ENCODE results near the gene FAM227B. TPM values are rescaled to one million over a fixed set of nuclear protein-coding genes. Genes with fewer than 3 reads are reported as not detected.

FAM227B gene
- total RNA-seq, 1 experiment from 2014 or later, result 0.98 TPM

DNA sequence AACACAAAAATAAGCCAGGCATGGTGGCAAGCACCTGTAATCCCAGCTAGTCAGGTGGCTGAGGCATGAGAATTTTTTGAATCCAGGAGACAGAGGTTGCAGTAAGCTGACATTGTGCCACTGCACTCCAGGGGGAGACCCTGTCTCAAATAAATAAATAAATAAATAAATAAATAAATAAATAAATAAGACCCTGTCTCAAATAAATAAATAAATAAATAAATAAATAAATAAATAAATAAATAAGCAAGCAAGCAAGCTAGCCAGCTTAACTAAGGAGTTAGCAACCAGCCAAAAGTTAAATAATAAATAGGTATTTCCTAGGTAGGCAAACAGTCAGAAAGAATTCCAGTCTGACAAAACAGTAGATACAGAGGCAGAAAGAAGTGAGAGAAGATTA is 326.7 kb downstream of the FAM227B start:
- Histone ChIP-seq H2AFZ (ENCODE audit: low read length) (no peak overlapping the region), H3K36me3 (ENCODE audit: low read depth, low read length) (no peaks in the 10 kb centered on the region), H4K20me1 (ENCODE audit: low read length) (no peaks in the 10 kb centered on the region), H3K4me1 (ENCODE audit: insufficient read depth, low read length) (no peaks in the 10 kb centered on the region), H3F3A (ENCODE audit: low read length, unreplicated experiment) (no peaks in the 10 kb centered on the region), H3K9me3 (ENCODE audit: low read length) (no peaks in the 10 kb centered on the region), H3K9ac (ENCODE audit: low read length) (no peak overlapping the region), H3K27me3 (ENCODE audit: low read length) (no peaks in the 10 kb centered on the region), H3K9me2 (replicated peaks; ENCODE audit: low read length) (no peaks in the 10 kb centered on the region), H3K4me2 (ENCODE audit: low read length) (no peak overlapping the region), H3K4me3 (ENCODE audit: low read length) (no peak overlapping the region), H3K79me2 (ENCODE audit: low read length) (no peaks in the 10 kb centered on the region), H3K27ac (ENCODE audit: low read length) (no peak overlapping the region)
- ATAC-seq, result no peak
- intact Hi-C loops (cut with micrococcal nuclease), result no loop called here
- DNase-seq, result no peak
- TF ChIP-seq, protein P1, sequence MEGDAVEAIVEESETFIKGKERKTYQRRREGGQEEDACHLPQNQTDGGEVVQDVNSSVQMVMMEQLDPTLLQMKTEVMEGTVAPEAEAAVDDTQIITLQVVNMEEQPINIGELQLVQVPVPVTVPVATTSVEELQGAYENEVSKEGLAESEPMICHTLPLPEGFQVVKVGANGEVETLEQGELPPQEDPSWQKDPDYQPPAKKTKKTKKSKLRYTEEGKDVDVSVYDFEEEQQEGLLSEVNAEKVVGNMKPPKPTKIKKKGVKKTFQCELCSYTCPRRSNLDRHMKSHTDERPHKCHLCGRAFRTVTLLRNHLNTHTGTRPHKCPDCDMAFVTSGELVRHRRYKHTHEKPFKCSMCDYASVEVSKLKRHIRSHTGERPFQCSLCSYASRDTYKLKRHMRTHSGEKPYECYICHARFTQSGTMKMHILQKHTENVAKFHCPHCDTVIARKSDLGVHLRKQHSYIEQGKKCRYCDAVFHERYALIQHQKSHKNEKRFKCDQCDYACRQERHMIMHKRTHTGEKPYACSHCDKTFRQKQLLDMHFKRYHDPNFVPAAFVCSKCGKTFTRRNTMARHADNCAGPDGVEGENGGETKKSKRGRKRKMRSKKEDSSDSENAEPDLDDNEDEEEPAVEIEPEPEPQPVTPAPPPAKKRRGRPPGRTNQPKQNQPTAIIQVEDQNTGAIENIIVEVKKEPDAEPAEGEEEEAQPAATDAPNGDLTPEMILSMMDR (conservative IDR thresholded peaks at IDR 0.05; ENCODE audit: low read depth, low read length), result no peak
- TF ChIP-seq EZH2 (IDR thresholded peaks at IDR 0.05; ENCODE audit: low read length, unreplicated experiment) (no peak), EZH2phosphoT487 (IDR thresholded peaks at IDR 0.05; ENCODE audit: borderline replicate concordance, low read length) (no peak)
- POLR2A ChIA-PET (ENCODE audit: unreplicated experiment), result no interaction called here
- CTCF ChIA-PET, result no interaction called here
- no TSS peak for BruUV-seq (replicated peaks)

DNA sequence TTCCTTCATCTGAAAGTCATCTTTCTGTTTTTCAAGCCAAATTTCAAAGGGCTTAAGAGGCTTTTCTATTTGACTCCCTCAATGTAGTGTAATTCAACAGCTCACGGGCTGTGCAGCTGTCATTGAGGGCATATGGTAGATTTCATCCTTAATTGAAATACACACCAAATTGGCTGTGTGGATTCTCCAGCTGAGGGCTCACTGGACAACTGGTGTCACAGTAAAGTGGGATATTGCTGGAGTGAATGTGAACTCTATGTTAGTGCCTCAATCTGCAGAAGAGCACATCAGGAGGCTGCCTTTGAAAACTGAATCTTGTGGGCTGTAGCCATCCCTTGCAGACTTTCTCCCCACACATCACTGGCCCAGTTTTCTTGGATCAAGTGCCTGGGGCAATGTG is 330.4 kb downstream of the FAM227B start:
- intact Hi-C loops (cut with micrococcal nuclease), result no loop called here
- Histone ChIP-seq H3K27ac (ENCODE audit: low read length) (no peak overlapping the region), H4K20me1 (ENCODE audit: low read length) (no peaks in the 10 kb centered on the region), H3K4me1 (ENCODE audit: insufficient read depth, low read length) (peaks cover 10% of the 10 kb centered on the region; the same call in 1 of the 2 replicates), H3K4me3 (ENCODE audit: low read length) (no peak overlapping the region), H2AFZ (ENCODE audit: low read length) (no peak overlapping the region), H3K9ac (ENCODE audit: low read length) (no peak overlapping the region), H3K36me3 (ENCODE audit: low read depth, low read length) (no peaks in the 10 kb centered on the region), H3F3A (ENCODE audit: low read length, unreplicated experiment) (no peaks in the 10 kb centered on the region), H3K79me2 (ENCODE audit: low read length) (no peaks in the 10 kb centered on the region), H3K9me2 (replicated peaks; ENCODE audit: low read length) (no peaks in the 10 kb centered on the region), H3K27me3 (ENCODE audit: low read length) (no peaks in the 10 kb centered on the region), H3K4me2 (ENCODE audit: low read length) (no peak overlapping the region), H3K9me3 (ENCODE audit: low read length) (no peaks in the 10 kb centered on the region)
- ChIA-PET POLR2A (ENCODE audit: unreplicated experiment) (no interaction called here), CTCF (no interaction called here)
- TF ChIP-seq, protein P1 (conservative IDR thresholded peaks at IDR 0.05; ENCODE audit: low read depth, low read length), result no peak
- no peak for TF ChIP-seq EZH2phosphoT487 (IDR thresholded peaks at IDR 0.05; ENCODE audit: borderline replicate concordance, low read length)
- TF ChIP-seq EZH2 (IDR thresholded peaks at IDR 0.05; ENCODE audit: low read length, unreplicated experiment), result no peak
- DNase-seq (no peak), ATAC-seq (no peak)
- no TSS peak for BruUV-seq (replicated peaks)

DNA sequence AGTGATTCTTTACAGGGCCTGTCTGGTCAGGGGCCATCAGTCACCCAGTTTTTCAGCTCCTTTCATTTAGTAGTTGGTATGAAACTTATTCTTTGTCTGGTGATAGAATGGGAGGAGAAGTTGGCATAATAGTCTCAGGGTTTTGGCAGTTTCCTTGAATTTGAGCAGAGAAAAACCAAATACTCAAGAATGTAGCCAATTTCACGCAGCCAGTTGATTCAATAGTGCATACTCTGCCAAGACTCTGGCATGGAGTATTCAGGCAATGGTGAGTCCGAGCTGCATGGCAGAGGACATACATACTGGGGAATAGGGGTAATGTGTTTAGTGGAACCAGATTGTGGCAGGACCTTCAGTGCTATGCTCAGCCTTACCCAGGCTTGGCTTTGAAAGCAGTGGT is 332.2 kb downstream of the FAM227B start:
- BruUV-seq (replicated peaks), result no TSS peak

More for the DNA sequence above, 332.2 kb downstream of the FAM227B start:
- TF ChIP-seq, protein P1 (conservative IDR thresholded peaks at IDR 0.05; ENCODE audit: low read depth, low read length), result no peak
- no peak for TF ChIP-seq EZH2 (IDR thresholded peaks at IDR 0.05; ENCODE audit: low read length, unreplicated experiment)
- no peak for TF ChIP-seq EZH2phosphoT487 (IDR thresholded peaks at IDR 0.05; ENCODE audit: borderline replicate concordance, low read length)
- Histone ChIP-seq H3K9ac (ENCODE audit: low read length) (no peak overlapping the region), H3K36me3 (ENCODE audit: low read depth, low read length) (no peaks in the 10 kb centered on the region), H3F3A (ENCODE audit: low read length, unreplicated experiment) (no peaks in the 10 kb centered on the region), H3K4me1 (ENCODE audit: insufficient read depth, low read length) (peaks cover 10% of the 10 kb centered on the region; the same call in 1 of the 2 replicates), H3K27me3 (ENCODE audit: low read length) (no peaks in the 10 kb centered on the region), H3K9me2 (replicated peaks; ENCODE audit: low read length) (no peaks in the 10 kb centered on the region), H3K27ac (ENCODE audit: low read length) (no peak overlapping the region), H3K4me3 (ENCODE audit: low read length) (no peak overlapping the region), H4K20me1 (ENCODE audit: low read length) (no peaks in the 10 kb centered on the region), H3K4me2 (ENCODE audit: low read length) (no peak overlapping the region), H3K79me2 (ENCODE audit: low read length) (no peaks in the 10 kb centered on the region), H2AFZ (ENCODE audit: low read length) (no peak overlapping the region), H3K9me3 (ENCODE audit: low read length) (no peaks in the 10 kb centered on the region)
- no peak for ATAC-seq
- DNase-seq, result no peak
- intact Hi-C loops (cut with micrococcal nuclease), result no loop called here
- ChIA-PET CTCF (no interaction called here), POLR2A (ENCODE audit: unreplicated experiment) (no interaction called here)
